ENCODE results near the gene MBD1. TPM values are rescaled to one million over a fixed set of nuclear protein-coding genes. Genes with fewer than 3 reads are reported as not detected.

The MBD1 gene
- polyA plus RNA-seq, 1 of the 3 experiments (the other 2 are of a cell fraction): 72.3 TPM

DNA sequence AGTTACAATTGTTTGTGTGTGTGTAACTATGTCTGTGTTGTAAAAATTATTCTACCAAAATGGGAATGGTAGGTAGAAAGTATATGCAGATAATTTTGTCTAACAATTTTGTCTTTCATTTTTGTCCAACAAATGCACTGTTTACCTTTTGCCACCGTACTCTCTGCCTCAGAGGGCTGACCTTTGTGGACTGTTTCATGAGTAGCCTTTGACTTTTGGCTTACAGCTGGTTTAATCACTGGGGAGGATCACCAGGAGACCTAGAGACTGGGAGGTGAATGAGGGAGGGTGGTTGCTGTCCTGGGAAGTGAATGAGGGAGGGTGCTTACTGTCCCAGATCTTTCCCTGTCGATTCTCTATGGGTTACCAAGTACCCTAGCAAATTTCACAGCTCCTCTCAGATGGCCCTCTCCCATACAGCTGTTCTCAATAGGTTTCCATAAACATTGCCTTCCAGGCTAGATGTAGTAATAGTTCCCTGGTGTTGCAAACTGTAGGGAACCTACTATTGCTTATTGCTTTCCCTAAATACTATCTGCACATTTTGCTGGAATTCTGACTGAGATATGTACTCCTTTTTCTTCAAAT lies 32.6 kb upstream of the MBD1 start:
- Histone ChIP-seq H3K27ac (ENCODE audit: low read depth in 2 of 2, low read length in 1 of 2) (no peak overlapping the region), H4K20me1 (ENCODE audit: insufficient read depth) (no peaks in the 10 kb centered on the region), H3K9me3 (no peaks in the 10 kb centered on the region), H3K4me3 (ENCODE audit: low read depth in 2 of 2, low read length in 1 of 2) (no peak overlapping the region), H3K4me2 (no peak overlapping the region), H3K4me1 (ENCODE audit: control insufficient read depth in 1 of 2, insufficient read depth in 2 of 2, low read depth in 1 of 2, low read length in 1 of 2) (no peaks in the 10 kb centered on the region), H3K9me2 (no peaks in the 10 kb centered on the region), H3K79me2 (ENCODE audit: insufficient read depth) (no peaks in the 10 kb centered on the region), H3F3A (replicated peaks; ENCODE audit: insufficient read depth) (no peaks in the 10 kb centered on the region), H2AFZ (ENCODE audit: low read depth) (no peak overlapping the region), H3K27me3 (ENCODE audit: insufficient read depth) (no peaks in the 10 kb centered on the region), H3K9ac (no peak overlapping the region), H3K36me3 (replicated peaks in 1 of 2; ENCODE audit: control insufficient read depth in 1 of 2, insufficient read depth in 2 of 2, low read length in 1 of 2) (no peaks in the 10 kb centered on the region)
- TF ChIP-seq SMC3 (IDR thresholded peaks at IDR 0.05; ENCODE audit: low read depth, low read length): no peak
- no peak for TF ChIP-seq EZH2phosphoT487 (IDR thresholded peaks at IDR 0.05; ENCODE audit: borderline replicate concordance, low read depth)
- no peak for TF ChIP-seq REST (IDR thresholded peaks at IDR 0.05; ENCODE audit: low read depth, low read length)
- no peak for TF ChIP-seq YY1 (IDR thresholded peaks at IDR 0.05; ENCODE audit: low read depth)
- no peak for TF ChIP-seq MXI1 (IDR thresholded peaks at IDR 0.05; ENCODE audit: low read depth, low read length)
- no peak for TF ChIP-seq RXRA (IDR thresholded peaks at IDR 0.05; ENCODE audit: borderline replicate concordance, low read depth)
- no peak for TF ChIP-seq FOXM1 (IDR thresholded peaks at IDR 0.05; ENCODE audit: low read depth)
- DNase-seq: no peak
- ChIA-PET POLR2A (no interaction called here), CTCF (interaction anchor here (0.9 kb wide), 1 partner anchor 24 kb away, joined by 3 read pairs; no protein-coding TSS in a partner anchor)
- 0% methylated on average over 2 of the region's 2 CpGs for WGBS (ENCODE audit: low lambda C conversion rate)

GRCh38 chr18:50313031-50313607 lies 31.8 kb upstream of the MBD1 start:
- Histone ChIP-seq H3K4me3 (ENCODE audit: low read depth in 2 of 2, low read length in 1 of 2) (no peak overlapping the region), H3K79me2 (ENCODE audit: insufficient read depth) (no peaks in the 10 kb centered on the region), H3K4me2 (no peak overlapping the region), H4K20me1 (ENCODE audit: insufficient read depth) (no peaks in the 10 kb centered on the region), H3K27me3 (ENCODE audit: insufficient read depth) (no peaks in the 10 kb centered on the region), H3K9me2 (no peaks in the 10 kb centered on the region), H3K36me3 (replicated peaks in 1 of 2; ENCODE audit: control insufficient read depth in 1 of 2, insufficient read depth in 2 of 2, low read length in 1 of 2) (no peaks in the 10 kb centered on the region), H2AFZ (ENCODE audit: low read depth) (no peak overlapping the region), H3K9me3 (no peaks in the 10 kb centered on the region), H3F3A (replicated peaks; ENCODE audit: insufficient read depth) (no peaks in the 10 kb centered on the region), H3K9ac (no peak overlapping the region), H3K4me1 (ENCODE audit: control insufficient read depth in 1 of 2, insufficient read depth in 2 of 2, low read depth in 1 of 2, low read length in 1 of 2) (peaks cover 0 to 2% of the 10 kb centered on the region in 2 experiments; a peak in 1 of 4 replicates), H3K27ac (ENCODE audit: low read depth in 2 of 2, low read length in 1 of 2) (no peak overlapping the region)
- ChIA-PET POLR2A (no interaction called here), CTCF (no interaction called here)
- no peak for DNase-seq
- WGBS (ENCODE audit: low lambda C conversion rate): 41% methylated on average over 2 of the region's 2 CpGs
- no peak for TF ChIP-seq FOXJ3 (CRISPR knock-in tag; IDR thresholded peaks at IDR 0.05)
- no peak for TF ChIP-seq SIN3A (IDR thresholded peaks at IDR 0.05; ENCODE audit: borderline replicate concordance, low read depth, low read length)
- no peak for TF ChIP-seq USF2 (IDR thresholded peaks at IDR 0.05; ENCODE audit: borderline replicate concordance, low read depth, low read length)
- TF ChIP-seq POLR2AphosphoS5 (IDR thresholded peaks at IDR 0.05; ENCODE audit: low read depth, low read length): no peak
- no peak for TF ChIP-seq MXI1 (IDR thresholded peaks at IDR 0.05; ENCODE audit: low read depth, low read length)
- TF ChIP-seq TCF12 (IDR thresholded peaks at IDR 0.05): no peak
- TF ChIP-seq, protein P1, sequence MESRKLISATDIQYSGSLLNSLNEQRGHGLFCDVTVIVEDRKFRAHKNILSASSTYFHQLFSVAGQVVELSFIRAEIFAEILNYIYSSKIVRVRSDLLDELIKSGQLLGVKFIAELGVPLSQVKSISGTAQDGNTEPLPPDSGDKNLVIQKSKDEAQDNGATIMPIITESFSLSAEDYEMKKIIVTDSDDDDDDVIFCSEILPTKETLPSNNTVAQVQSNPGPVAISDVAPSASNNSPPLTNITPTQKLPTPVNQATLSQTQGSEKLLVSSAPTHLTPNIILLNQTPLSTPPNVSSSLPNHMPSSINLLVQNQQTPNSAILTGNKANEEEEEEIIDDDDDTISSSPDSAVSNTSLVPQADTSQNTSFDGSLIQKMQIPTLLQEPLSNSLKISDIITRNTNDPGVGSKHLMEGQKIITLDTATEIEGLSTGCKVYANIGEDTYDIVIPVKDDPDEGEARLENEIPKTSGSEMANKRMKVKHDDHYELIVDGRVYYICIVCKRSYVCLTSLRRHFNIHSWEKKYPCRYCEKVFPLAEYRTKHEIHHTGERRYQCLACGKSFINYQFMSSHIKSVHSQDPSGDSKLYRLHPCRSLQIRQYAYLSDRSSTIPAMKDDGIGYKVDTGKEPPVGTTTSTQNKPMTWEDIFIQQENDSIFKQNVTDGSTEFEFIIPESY (IDR thresholded peaks at IDR 0.05; ENCODE audit: borderline replicate concordance, low read depth): no peak
- TF ChIP-seq, protein P2, sequence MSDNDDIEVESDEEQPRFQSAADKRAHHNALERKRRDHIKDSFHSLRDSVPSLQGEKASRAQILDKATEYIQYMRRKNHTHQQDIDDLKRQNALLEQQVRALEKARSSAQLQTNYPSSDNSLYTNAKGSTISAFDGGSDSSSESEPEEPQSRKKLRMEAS (IDR thresholded peaks at IDR 0.05; ENCODE audit: low read depth): no peak
- TF ChIP-seq, protein P3, sequence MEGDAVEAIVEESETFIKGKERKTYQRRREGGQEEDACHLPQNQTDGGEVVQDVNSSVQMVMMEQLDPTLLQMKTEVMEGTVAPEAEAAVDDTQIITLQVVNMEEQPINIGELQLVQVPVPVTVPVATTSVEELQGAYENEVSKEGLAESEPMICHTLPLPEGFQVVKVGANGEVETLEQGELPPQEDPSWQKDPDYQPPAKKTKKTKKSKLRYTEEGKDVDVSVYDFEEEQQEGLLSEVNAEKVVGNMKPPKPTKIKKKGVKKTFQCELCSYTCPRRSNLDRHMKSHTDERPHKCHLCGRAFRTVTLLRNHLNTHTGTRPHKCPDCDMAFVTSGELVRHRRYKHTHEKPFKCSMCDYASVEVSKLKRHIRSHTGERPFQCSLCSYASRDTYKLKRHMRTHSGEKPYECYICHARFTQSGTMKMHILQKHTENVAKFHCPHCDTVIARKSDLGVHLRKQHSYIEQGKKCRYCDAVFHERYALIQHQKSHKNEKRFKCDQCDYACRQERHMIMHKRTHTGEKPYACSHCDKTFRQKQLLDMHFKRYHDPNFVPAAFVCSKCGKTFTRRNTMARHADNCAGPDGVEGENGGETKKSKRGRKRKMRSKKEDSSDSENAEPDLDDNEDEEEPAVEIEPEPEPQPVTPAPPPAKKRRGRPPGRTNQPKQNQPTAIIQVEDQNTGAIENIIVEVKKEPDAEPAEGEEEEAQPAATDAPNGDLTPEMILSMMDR (IDR thresholded peaks at IDR 0.05): no peak
- TF ChIP-seq, protein P4, sequence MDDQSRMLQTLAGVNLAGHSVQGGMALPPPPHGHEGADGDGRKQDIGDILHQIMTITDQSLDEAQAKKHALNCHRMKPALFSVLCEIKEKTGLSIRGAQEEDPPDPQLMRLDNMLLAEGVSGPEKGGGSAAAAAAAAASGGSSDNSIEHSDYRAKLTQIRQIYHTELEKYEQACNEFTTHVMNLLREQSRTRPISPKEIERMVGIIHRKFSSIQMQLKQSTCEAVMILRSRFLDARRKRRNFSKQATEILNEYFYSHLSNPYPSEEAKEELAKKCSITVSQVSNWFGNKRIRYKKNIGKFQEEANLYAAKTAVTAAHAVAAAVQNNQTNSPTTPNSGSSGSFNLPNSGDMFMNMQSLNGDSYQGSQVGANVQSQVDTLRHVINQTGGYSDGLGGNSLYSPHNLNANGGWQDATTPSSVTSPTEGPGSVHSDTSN (IDR thresholded peaks at IDR 0.05): no peak
- TF ChIP-seq ELF1 (IDR thresholded peaks at IDR 0.05): no peak

Measured in SK-N-SH (cell line).